Measurements from ENCODE around the gene CTU2.

CTU2 gene

GRCh38 chr16:88730632-88731607 is 24.6 kb downstream of the CTU2 start:
- H3K36me3 ChIP-seq (ENCODE audit: control insufficient read depth, insufficient read depth, low read length) = peaks cover 16% of the 10 kb centered on the region
- no peak overlapping the region for H3K9ac ChIP-seq (ENCODE audit: low read depth, low read length)
- H3K4me1 ChIP-seq (ENCODE audit: control insufficient read depth, insufficient read depth, low read length) = no peaks in the 10 kb centered on the region
- no peaks in the 10 kb centered on the region for H3K9me3 ChIP-seq (ENCODE audit: control insufficient read depth, insufficient read depth, low read length)
- no peak overlapping the region for H3K4me3 ChIP-seq (ENCODE audit: low read depth, low read length)
- no peaks in the 10 kb centered on the region for H3K27me3 ChIP-seq (ENCODE audit: control insufficient read depth, insufficient read depth, low read length)

DNA sequence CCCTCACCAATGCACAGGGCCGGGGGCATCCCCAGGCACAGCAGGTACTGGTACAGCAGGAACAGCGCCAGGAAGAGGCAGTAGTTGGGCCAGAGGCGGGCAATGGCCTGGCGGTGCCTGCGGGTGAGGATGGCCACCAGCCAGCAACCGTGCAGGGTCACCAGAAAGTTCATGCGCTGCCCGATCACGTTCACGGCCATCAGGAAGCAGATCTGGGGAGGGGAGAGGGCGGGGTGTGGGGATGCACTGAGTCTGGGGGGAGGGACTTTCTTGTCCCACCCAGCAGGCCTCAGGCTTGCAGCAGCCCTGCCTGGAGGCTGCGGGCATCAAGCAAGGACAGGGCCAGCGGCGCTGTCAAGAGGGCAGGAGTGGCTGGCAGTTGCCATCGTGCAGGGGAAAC is 25.4 kb downstream of the CTU2 start:
- Histone ChIP-seq H3K36me3 (ENCODE audit: control insufficient read depth, insufficient read depth, low read length) (peaks cover 16% of the 10 kb centered on the region), H3K4me1 (ENCODE audit: control insufficient read depth, insufficient read depth, low read length) (no peaks in the 10 kb centered on the region), H3K9me3 (ENCODE audit: control insufficient read depth, insufficient read depth, low read length) (no peaks in the 10 kb centered on the region), H3K4me3 (ENCODE audit: low read depth, low read length) (no peak overlapping the region), H3K9ac (ENCODE audit: low read depth, low read length) (no peak overlapping the region), H3K27me3 (ENCODE audit: control insufficient read depth, insufficient read depth, low read length) (no peaks in the 10 kb centered on the region)

DNA sequence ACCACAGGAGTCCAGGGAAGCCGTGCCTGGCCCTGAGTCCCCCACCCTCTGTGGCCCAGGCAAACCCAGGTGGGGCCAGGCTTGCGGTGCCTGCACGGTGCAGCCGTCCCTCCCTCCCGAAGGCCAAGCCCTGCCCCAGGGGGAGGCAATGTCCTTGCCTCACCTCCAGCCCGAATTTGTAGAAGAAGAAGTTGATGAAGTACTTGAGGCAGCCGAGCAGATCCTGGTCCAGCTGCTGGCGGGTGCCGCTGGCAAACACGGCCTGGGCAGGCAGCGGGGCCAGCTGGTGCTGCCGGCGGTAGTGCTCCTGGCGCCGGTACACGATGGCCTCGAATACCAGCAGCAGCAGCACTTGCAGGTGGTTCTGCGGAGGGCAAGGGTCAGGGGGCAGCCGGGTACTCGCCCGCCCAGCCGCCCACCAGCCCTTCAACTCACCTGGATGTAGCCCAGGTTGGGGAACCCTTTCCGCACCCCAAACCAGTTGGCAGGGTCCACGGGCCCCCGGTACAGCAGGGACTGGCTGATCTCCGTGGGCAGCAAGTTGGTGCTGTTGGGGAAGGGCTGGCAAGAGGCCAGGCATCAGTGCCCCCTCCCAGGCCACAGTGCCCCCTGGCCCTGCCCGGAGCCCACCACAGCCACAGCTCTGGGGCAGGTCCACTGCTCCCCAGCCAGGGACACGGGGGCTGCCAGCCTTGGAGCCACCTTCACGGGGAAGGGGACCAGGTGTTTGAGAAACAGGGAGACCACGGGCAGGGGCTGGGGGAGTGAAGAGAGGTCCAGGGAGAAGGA is 26.1 kb downstream of the CTU2 start:
- H3K27me3 ChIP-seq (ENCODE audit: control insufficient read depth, insufficient read depth, low read length) = no peaks in the 10 kb centered on the region
- H3K4me1 ChIP-seq (ENCODE audit: control insufficient read depth, insufficient read depth, low read length) = no peaks in the 10 kb centered on the region
- H3K36me3 ChIP-seq (ENCODE audit: control insufficient read depth, insufficient read depth, low read length) = peaks cover 13% of the 10 kb centered on the region
- H3K4me3 ChIP-seq (ENCODE audit: low read depth, low read length) = no peak overlapping the region
- H3K9ac ChIP-seq (ENCODE audit: low read depth, low read length) = no peak overlapping the region
- H3K9me3 ChIP-seq (ENCODE audit: control insufficient read depth, insufficient read depth, low read length) = no peaks in the 10 kb centered on the region

GRCh38 chr16:88732961-88733294 is 26.6 kb downstream of the CTU2 start:
- Histone ChIP-seq H3K4me3 (ENCODE audit: low read depth, low read length) (no peak overlapping the region), H3K4me1 (ENCODE audit: control insufficient read depth, insufficient read depth, low read length) (no peaks in the 10 kb centered on the region), H3K9me3 (ENCODE audit: control insufficient read depth, insufficient read depth, low read length) (no peaks in the 10 kb centered on the region), H3K36me3 (ENCODE audit: control insufficient read depth, insufficient read depth, low read length) (peaks cover 16% of the 10 kb centered on the region), H3K27me3 (ENCODE audit: control insufficient read depth, insufficient read depth, low read length) (no peaks in the 10 kb centered on the region), H3K9ac (ENCODE audit: low read depth, low read length) (no peak overlapping the region)

GRCh38 chr16:88733630-88734360 is 27.5 kb downstream of the CTU2 start:
- Histone ChIP-seq H3K27me3 (ENCODE audit: control insufficient read depth, insufficient read depth, low read length) (no peaks in the 10 kb centered on the region), H3K4me3 (ENCODE audit: low read depth, low read length) (no peak overlapping the region), H3K4me1 (ENCODE audit: control insufficient read depth, insufficient read depth, low read length) (no peaks in the 10 kb centered on the region), H3K9ac (ENCODE audit: low read depth, low read length) (no peak overlapping the region), H3K9me3 (ENCODE audit: control insufficient read depth, insufficient read depth, low read length) (no peaks in the 10 kb centered on the region), H3K36me3 (ENCODE audit: control insufficient read depth, insufficient read depth, low read length) (peaks cover 16% of the 10 kb centered on the region)

DNA sequence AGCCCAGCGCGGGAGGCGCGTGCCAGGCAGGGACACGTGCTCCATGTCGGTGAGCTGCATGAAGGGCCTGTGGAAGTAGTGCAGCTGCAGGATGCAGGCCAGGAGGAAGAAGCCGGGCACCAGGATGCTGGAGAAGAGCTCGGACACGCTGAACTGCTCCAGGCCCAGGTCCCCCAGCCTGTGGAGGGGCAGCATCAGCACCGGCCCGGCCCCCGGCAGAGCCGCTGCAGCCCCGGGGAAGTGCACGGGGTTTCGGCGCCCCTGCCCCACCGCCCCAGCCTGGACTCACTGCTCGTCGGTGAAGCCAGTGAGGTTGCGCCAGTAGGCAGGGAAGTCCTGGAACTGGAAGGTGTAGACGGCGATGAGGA is 28.0 kb downstream of the CTU2 start:
- no peak overlapping the region for H3K9ac ChIP-seq (ENCODE audit: low read depth, low read length)
- no peak overlapping the region for H3K4me3 ChIP-seq (ENCODE audit: low read depth, low read length)
- no peaks in the 10 kb centered on the region for H3K4me1 ChIP-seq (ENCODE audit: control insufficient read depth, insufficient read depth, low read length)
- peaks cover 16% of the 10 kb centered on the region for H3K36me3 ChIP-seq (ENCODE audit: control insufficient read depth, insufficient read depth, low read length)
- no peaks in the 10 kb centered on the region for H3K9me3 ChIP-seq (ENCODE audit: control insufficient read depth, insufficient read depth, low read length)
- H3K27me3 ChIP-seq (ENCODE audit: control insufficient read depth, insufficient read depth, low read length) = no peaks in the 10 kb centered on the region

DNA sequence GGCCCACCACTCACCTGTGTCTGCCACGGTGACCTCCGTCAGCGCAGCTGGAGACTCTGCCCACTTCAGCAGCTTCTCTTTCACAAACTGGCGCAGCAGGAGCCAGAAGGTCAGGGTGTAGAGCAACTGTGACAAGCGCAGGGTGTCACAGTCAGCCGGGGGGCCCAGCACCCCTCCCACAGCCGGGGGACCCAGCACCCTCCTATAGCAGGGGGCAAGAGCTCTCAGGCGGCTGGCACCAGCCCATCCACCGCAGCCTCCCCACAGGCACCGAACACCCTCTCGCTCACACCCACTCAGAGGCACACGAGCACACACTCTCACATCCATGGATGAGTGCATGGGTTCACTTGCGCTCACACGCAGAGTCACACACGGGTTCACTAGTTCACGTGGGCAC is 28.8 kb downstream of the CTU2 start:
- H3K9me3 ChIP-seq (ENCODE audit: control insufficient read depth, insufficient read depth, low read length) = no peaks in the 10 kb centered on the region
- H3K9ac ChIP-seq (ENCODE audit: low read depth, low read length) = no peak overlapping the region
- H3K4me3 ChIP-seq (ENCODE audit: low read depth, low read length) = no peak overlapping the region
- H3K4me1 ChIP-seq (ENCODE audit: control insufficient read depth, insufficient read depth, low read length) = no peaks in the 10 kb centered on the region
- no peaks in the 10 kb centered on the region for H3K27me3 ChIP-seq (ENCODE audit: control insufficient read depth, insufficient read depth, low read length)
- peaks cover 16% of the 10 kb centered on the region for H3K36me3 ChIP-seq (ENCODE audit: control insufficient read depth, insufficient read depth, low read length)

DNA sequence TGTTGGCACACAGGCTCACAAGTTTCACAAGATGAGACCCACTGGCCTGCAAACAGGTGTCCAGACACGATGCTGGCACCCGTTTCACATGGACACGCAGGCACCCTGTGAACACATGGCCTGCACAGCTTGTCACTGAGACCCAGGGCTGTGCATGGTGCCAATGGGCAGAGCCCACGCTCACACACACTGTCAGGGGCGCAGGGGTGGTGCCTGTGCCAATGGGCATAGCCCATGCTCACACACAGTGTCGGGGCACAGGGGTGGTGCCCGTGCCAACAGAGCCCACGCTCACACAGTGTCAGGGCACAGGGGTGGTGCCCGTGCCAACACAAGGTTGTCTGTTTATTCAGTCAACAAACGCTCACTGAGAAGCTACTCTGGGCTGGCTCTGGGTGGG is 29.3 kb downstream of the CTU2 start:
- Histone ChIP-seq H3K27me3 (ENCODE audit: control insufficient read depth, insufficient read depth, low read length) (no peaks in the 10 kb centered on the region), H3K9me3 (ENCODE audit: control insufficient read depth, insufficient read depth, low read length) (no peaks in the 10 kb centered on the region), H3K4me3 (ENCODE audit: low read depth, low read length) (no peak overlapping the region), H3K4me1 (ENCODE audit: control insufficient read depth, insufficient read depth, low read length) (no peaks in the 10 kb centered on the region), H3K9ac (ENCODE audit: low read depth, low read length) (no peak overlapping the region), H3K36me3 (ENCODE audit: control insufficient read depth, insufficient read depth, low read length) (peaks cover 17% of the 10 kb centered on the region)

DNA sequence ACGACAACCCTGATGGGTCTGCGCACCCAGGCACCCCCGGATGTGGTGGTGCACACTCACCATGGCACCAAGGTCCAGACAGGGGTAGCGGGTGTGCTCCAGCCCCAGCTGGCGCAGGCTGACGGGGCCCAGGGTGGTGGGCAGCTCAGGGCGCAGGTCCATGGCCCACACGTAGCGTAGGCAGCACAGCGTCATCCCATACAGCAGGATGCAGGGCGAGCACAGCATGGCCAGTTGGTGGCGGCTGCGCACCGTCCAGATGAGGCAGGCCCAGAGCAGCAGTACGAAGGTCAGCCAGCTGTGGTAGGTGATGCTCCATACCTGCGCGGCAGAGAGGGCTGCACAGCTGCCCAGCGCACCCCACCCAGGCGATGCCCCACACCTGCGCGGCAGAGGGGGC is 29.8 kb downstream of the CTU2 start:
- Histone ChIP-seq H3K36me3 (ENCODE audit: control insufficient read depth, insufficient read depth, low read length) (peaks cover 18% of the 10 kb centered on the region), H3K9me3 (ENCODE audit: control insufficient read depth, insufficient read depth, low read length) (no peaks in the 10 kb centered on the region), H3K4me3 (ENCODE audit: low read depth, low read length) (no peak overlapping the region), H3K9ac (ENCODE audit: low read depth, low read length) (no peak overlapping the region), H3K27me3 (ENCODE audit: control insufficient read depth, insufficient read depth, low read length) (no peaks in the 10 kb centered on the region), H3K4me1 (ENCODE audit: control insufficient read depth, insufficient read depth, low read length) (no peaks in the 10 kb centered on the region)

DNA sequence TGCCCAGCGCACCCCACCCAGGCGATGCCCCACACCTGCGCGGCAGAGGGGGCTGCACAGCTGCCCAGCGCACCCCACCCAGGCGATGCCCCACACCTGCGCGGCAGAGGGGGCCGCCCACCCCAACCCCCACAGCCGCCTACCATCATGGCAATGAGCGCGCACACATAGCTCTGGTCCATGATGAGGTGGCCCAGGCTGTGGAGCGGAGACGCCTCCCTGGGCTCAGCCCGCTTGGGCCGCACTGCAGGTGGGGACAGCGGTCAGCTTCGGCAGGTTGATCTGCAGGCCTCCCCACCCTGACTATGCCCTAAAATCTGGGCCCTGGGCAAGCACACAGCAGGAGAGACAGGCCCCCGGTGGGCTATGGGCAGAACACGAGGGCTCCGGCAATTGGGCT is 30.2 kb downstream of the CTU2 start:
- Histone ChIP-seq H3K4me1 (ENCODE audit: control insufficient read depth, insufficient read depth, low read length) (no peaks in the 10 kb centered on the region), H3K4me3 (ENCODE audit: low read depth, low read length) (no peak overlapping the region), H3K36me3 (ENCODE audit: control insufficient read depth, insufficient read depth, low read length) (peaks cover 14% of the 10 kb centered on the region), H3K9me3 (ENCODE audit: control insufficient read depth, insufficient read depth, low read length) (no peaks in the 10 kb centered on the region), H3K9ac (ENCODE audit: low read depth, low read length) (no peak overlapping the region), H3K27me3 (ENCODE audit: control insufficient read depth, insufficient read depth, low read length) (no peaks in the 10 kb centered on the region)

DNA sequence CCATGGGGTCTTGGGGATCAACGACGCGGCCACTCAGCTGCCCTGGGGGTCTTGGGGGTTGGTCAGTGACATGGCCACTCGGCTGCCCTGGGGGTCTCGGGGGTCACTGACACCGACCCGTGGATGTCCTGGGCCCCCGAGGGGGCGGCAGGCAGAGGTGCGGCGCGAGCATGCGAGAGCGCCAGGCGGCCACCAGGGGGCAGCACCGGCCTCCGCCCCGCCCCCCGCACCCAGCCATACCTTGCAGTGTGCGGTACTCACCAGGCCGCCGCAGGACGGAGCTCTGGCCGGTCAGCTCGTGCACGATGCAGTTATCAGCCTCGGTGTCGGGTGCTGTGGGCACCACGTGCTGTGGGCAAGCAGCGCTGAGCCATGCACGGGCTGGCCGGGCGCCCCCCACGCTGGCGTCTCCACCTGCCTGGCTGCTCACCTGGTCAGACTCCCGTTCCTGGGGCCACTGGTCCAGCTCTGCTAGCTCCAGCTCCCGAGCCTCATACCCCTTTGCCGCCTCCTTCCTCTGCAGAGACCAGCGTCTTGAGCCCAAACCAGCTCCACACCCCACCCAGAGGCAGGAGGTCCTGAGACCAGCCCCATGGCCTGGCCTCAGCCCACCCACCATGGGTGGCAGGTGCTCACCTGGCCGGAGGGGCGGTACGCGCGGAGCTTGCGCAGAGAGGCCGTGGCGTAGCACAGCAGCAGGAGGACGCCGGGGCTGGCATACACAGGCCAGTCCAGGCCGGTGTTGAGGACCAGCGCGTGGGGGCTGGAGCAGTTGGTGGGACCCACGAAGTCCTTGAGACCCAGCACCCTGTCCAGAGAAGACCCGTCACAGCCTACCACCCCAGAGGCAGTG is 31.2 kb downstream of the CTU2 start:
- no peak overlapping the region for H3K9ac ChIP-seq (ENCODE audit: low read depth, low read length)
- H3K9me3 ChIP-seq (ENCODE audit: control insufficient read depth, insufficient read depth, low read length) = no peaks in the 10 kb centered on the region
- H3K4me1 ChIP-seq (ENCODE audit: control insufficient read depth, insufficient read depth, low read length) = no peaks in the 10 kb centered on the region
- H3K36me3 ChIP-seq (ENCODE audit: control insufficient read depth, insufficient read depth, low read length) = peaks cover 13% of the 10 kb centered on the region
- H3K4me3 ChIP-seq (ENCODE audit: low read depth, low read length) = no peak overlapping the region
- no peaks in the 10 kb centered on the region for H3K27me3 ChIP-seq (ENCODE audit: control insufficient read depth, insufficient read depth, low read length)

Measured in iPS-15b (cell line).